HepG2 (cell line): ENCODE data around the gene RAD21L1. TPM values are rescaled to one million over a fixed set of nuclear protein-coding genes. Genes with fewer than 3 reads are reported as not detected.
A peak's percentile ranks its signal among the peaks of the same experiment; 100 is the strongest.

Source experiments
- CBFB ChIP-seq: sonication (generic); formaldehyde crosslinking; IDR thresholded peaks from 2 replicates; pipeline ENCODE4 v1.4.0; 2020; ENCODE audit warnings: missing genetic modification reagents
- CC2D1A ChIP-seq: sonication (generic); formaldehyde crosslinking; IDR thresholded peaks from 2 replicates; pipeline ENCODE4 v1.8.1; 2023; ENCODE audit warnings: mild to moderate bottlenecking, missing genetic modification reagents
- DBP ChIP-seq: sonication (generic); formaldehyde crosslinking; IDR thresholded peaks from 2 replicates; pipeline ENCODE4 v1.4.0; 2020; ENCODE audit warnings: missing genetic modification reagents; ENCODE audit errors: not compliant biosample characterization
- ELF1 ChIP-seq: sonication (generic); formaldehyde crosslinking; IDR thresholded peaks from 2 replicates; pipeline ENCODE4 v1.4.0; 2020; ENCODE audit warnings: missing genetic modification reagents
- HNF1B ChIP-seq: sonication (generic); formaldehyde crosslinking; IDR thresholded peaks from 2 replicates; pipeline ENCODE4 v1.5.1; 2020; ENCODE audit warnings: mild to moderate bottlenecking, moderate library complexity, missing genetic modification reagents
- KLF16 ChIP-seq, 2 experiments: sonication (generic) in 1 of 2; formaldehyde crosslinking in 1 of 2; IDR thresholded peaks; 2 replicates each; pipeline versions ENCODE4 v1.6.1 to v1.8.0; 2016 to 2023; ENCODE audit warnings: missing genetic modification reagents in 2 of 2, missing compliant biosample characterization in 1 of 2
- MAF1 ChIP-seq: sonication (generic); formaldehyde crosslinking; IDR thresholded peaks from 2 replicates; pipeline ENCODE4 v1.5.0; 2020; ENCODE audit warnings: missing genetic modification reagents, borderline replicate concordance
- MIXL1 ChIP-seq: IDR thresholded peaks from 2 replicates; pipeline ENCODE4 v1.6.1; 2016
- POLR2AphosphoS5 ChIP-seq: IDR thresholded peaks from 2 replicates; pipeline ENCODE4 v1.6.1; 2012; ENCODE audit warnings: low read depth, low read length
- ZBTB21 ChIP-seq: sonication (generic); formaldehyde crosslinking; IDR thresholded peaks from 2 replicates; pipeline ENCODE4 v1.4.0; 2020; ENCODE audit warnings: missing genetic modification reagents
- ZNF232 ChIP-seq: sonication (generic); formaldehyde crosslinking; IDR thresholded peaks from 2 replicates; pipeline ENCODE4 v1.4.0; 2020; ENCODE audit warnings: missing genetic modification reagents, borderline replicate concordance
- ZNF263 ChIP-seq: sonication (generic); formaldehyde crosslinking; IDR thresholded peaks from 2 replicates; pipeline ENCODE4 v1.4.0; 2020; ENCODE audit warnings: missing genetic modification reagents
- ZNF281 ChIP-seq: sonication (generic); formaldehyde crosslinking; IDR thresholded peaks from 2 replicates; pipeline ENCODE4 v1.4.0; 2020; ENCODE audit warnings: missing genetic modification reagents, borderline replicate concordance
- ZNF484 ChIP-seq: sonication (generic); formaldehyde crosslinking; IDR thresholded peaks from 2 replicates; pipeline ENCODE4 v1.5.1; 2020; ENCODE audit warnings: mild to moderate bottlenecking, low read depth, missing genetic modification reagents, borderline replicate concordance
- polyA plus RNA-seq, 8 experiments: library from polyadenylated mRNA; depleted of rRNA in 3 of 8; stranded (reverse) in 7 of 8; unstranded in 1 of 8; fragments of >200 nt; fragmentation: Illumina TruSeq in 4 of 8; extraction: Trizol in 4 of 8; gene quantifications; 2 replicates each; pipeline versions ENCODE4 v1.2.1 to v1.2.3, GENCODE V29; 2011 to 2016; ENCODE audit warnings: low read depth in 4 of 8, missing spikeins in 1 of 8, mixed read lengths in 1 of 8; ENCODE audit not compliant: insufficient read depth in 1 of 8
- total RNA-seq, 5 experiments: library from RNA; depleted of rRNA; stranded (reverse); fragments of >200 nt; fragmentation: Illumina TruSeq; extraction: Trizol; gene quantifications; 2 replicates each; pipeline ENCODE4 v1.2.3, GENCODE V29; 2016; ENCODE audit warnings: low read depth in 1 of 5
- TF ChIP-seq, protein P1 (sequence below): sonication (generic); IDR thresholded peaks from 2 replicates; pipeline ENCODE4 v1.6.1; 2016; ENCODE audit warnings: low read depth, borderline replicate concordance
- TF ChIP-seq, protein P2 (sequence below): sonication (generic); formaldehyde crosslinking; IDR thresholded peaks from 2 replicates; pipeline ENCODE4 v1.8.1; 2022; ENCODE audit warnings: low read depth, mild to moderate bottlenecking, missing genetic modification reagents
- TF ChIP-seq, protein P3 (sequence below): IDR thresholded peaks from 2 replicates; pipeline ENCODE4 v1.6.1; 2018; ENCODE audit warnings: missing genetic modification reagents, mild to moderate bottlenecking, missing compliant biosample characterization

Gene RAD21L1
- total and polyA plus RNA-seq, 2 of the 13 experiments (the other 11 are each of a cell fraction or from before 2014, with no cell fraction given), result not detected

- TF ChIP-seq ZNF263 (CRISPR knock-in tag) (no peak), ZNF281 (CRISPR knock-in tag) (0 out of 2 replicates have a peak, but pooled peaks have one; percentile 28), KLF16 (CRISPR knock-in tag; IDR thresholded peaks at IDR 0.05) (peak in 1 of 2 experiments; percentile 53; a peak in 1 of 4 replicates), HNF1B (CRISPR knock-in tag) (no peak), ZNF484 (CRISPR knock-in tag) (no peak), CC2D1A (CRISPR knock-in tag) (no peak), POLR2AphosphoS5 (no peak), ZNF232 (CRISPR knock-in tag) (no peak), ZBTB21 (no peak), MAF1 (CRISPR knock-in tag) (no peak), DBP (no peak), ELF1 (peak; percentile 55), CBFB (CRISPR knock-in tag) (0 out of 2 replicates have a peak, but pooled peaks have one; percentile 50), MIXL1 (CRISPR knock-in tag) (peak; percentile 71; the same call in 1 of the 2 replicates)
- TF ChIP-seq, protein P1, sequence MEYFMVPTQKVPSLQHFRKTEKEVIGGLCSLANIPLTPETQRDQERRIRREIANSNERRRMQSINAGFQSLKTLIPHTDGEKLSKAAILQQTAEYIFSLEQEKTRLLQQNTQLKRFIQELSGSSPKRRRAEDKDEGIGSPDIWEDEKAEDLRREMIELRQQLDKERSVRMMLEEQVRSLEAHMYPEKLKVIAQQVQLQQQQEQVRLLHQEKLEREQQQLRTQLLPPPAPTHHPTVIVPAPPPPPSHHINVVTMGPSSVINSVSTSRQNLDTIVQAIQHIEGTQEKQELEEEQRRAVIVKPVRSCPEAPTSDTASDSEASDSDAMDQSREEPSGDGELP, result no peak; the same call in 1 of the 2 replicates
- TF ChIP-seq, protein P2, sequence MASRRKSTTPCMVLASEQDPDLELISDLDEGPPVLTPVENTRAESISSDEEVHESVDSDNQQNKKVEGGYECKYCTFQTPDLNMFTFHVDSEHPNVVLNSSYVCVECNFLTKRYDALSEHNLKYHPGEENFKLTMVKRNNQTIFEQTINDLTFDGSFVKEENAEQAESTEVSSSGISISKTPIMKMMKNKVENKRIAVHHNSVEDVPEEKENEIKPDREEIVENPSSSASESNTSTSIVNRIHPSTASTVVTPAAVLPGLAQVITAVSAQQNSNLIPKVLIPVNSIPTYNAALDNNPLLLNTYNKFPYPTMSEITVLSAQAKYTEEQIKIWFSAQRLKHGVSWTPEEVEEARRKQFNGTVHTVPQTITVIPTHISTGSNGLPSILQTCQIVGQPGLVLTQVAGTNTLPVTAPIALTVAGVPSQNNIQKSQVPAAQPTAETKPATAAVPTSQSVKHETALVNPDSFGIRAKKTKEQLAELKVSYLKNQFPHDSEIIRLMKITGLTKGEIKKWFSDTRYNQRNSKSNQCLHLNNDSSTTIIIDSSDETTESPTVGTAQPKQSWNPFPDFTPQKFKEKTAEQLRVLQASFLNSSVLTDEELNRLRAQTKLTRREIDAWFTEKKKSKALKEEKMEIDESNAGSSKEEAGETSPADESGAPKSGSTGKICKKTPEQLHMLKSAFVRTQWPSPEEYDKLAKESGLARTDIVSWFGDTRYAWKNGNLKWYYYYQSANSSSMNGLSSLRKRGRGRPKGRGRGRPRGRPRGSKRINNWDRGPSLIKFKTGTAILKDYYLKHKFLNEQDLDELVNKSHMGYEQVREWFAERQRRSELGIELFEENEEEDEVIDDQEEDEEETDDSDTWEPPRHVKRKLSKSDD (CRISPR knock-in tag), result no peak
- TF ChIP-seq, protein P3, sequence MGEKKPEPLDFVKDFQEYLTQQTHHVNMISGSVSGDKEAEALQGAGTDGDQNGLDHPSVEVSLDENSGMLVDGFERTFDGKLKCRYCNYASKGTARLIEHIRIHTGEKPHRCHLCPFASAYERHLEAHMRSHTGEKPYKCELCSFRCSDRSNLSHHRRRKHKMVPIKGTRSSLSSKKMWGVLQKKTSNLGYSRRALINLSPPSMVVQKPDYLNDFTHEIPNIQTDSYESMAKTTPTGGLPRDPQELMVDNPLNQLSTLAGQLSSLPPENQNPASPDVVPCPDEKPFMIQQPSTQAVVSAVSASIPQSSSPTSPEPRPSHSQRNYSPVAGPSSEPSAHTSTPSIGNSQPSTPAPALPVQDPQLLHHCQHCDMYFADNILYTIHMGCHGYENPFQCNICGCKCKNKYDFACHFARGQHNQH (CRISPR knock-in tag), result 0 out of 2 replicates have a peak, but pooled peaks have one; percentile 33
These were observed 38.2 kb upstream of the RAD21L1 start (continued) for GRCh38 chr20:1187605-1188171.
